Uterus (tissue), 4 donors: ENCODE data around the gene SHPK. TPM values are rescaled to one million over a fixed set of nuclear protein-coding genes. Genes with fewer than 3 reads are reported as not detected.

Experiments
- DNase-seq, 2 donors: peaks; one replicate each; pipeline ENCODE4 v3.0.0-alpha.2; 2019 to 2020
- H3K27ac ChIP-seq, 2 donors: fragments of 200-600 bp; sonication (generic); 1 replicate in 1 of 2; 2 replicates in 1 of 2; pipeline ENCODE4 v1.5.1; 2016 to 2018
- H3K27me3 ChIP-seq, 2 donors: fragments of 200-600 bp; sonication (generic); one replicate each; pipeline ENCODE4 v1.5.1; 2018 to 2019; ENCODE audit warnings: control low read depth in 1 of 2
- H3K36me3 ChIP-seq, 2 donors: fragments of 200-600 bp; sonication (generic); one replicate each; pipeline ENCODE4 v1.5.1; 2019; ENCODE audit warnings: control low read depth in 1 of 2
- H3K4me1 ChIP-seq, 2 donors: fragments of 200-600 bp; sonication (generic); one replicate each; pipeline ENCODE4 v1.5.1; 2018 to 2019; ENCODE audit warnings: control low read depth in 1 of 2
- H3K4me3 ChIP-seq, 2 donors: fragments of 200-600 bp; sonication (generic); 1 replicate in 1 of 2; 2 replicates in 1 of 2; pipeline ENCODE4 v1.5.1; 2018 to 2019; ENCODE audit warnings: mild to moderate bottlenecking in 1 of 2
- H3K9me3 ChIP-seq, 2 donors: fragments of 200-600 bp; sonication (generic); one replicate each; pipeline ENCODE4 v1.5.1; 2019; ENCODE audit warnings: control low read depth in 1 of 2
- POLR2A ChIP-seq, 2 donors: fragments of 450-650 bp; IDR thresholded peaks; one replicate each; pipeline ENCODE4 v1.6.1; 2016; ENCODE audit warnings: antibody characterized with exemption in 2 of 2, mild to moderate bottlenecking in 1 of 2, moderate library complexity in 1 of 2
- intact Hi-C: fragments of 100-400 bp; cut with DNase I; formaldehyde crosslinking; loops from one replicate; pipeline ENCODE4 v1.15.1; 2023; ENCODE audit warnings: low total_unique reads
- total RNA-seq, 4 donors: library from RNA; depleted of rRNA in 3 of 4; stranded (reverse); fragments of >200 nt in 3 of 4; gene quantifications; one replicate each; pipeline versions ENCODE4 v1.1.0 to v1.2.4, GENCODE V29; 2014 to 2023
- TF ChIP-seq, protein P1 (sequence below), 4 experiments: fragments of 200-600 bp in 2 of 4; fragments of 450-650 bp in 2 of 4; sonication (generic) in 2 of 4; IDR thresholded peaks; one replicate each; pipeline ENCODE4 v1.5.1; 2016 to 2019; ENCODE audit warnings: antibody characterized with exemption in 4 of 4, mild to moderate bottlenecking in 2 of 4, moderate library complexity in 1 of 4
- donor health status: DM: yes; HTN: yes; CAD: no.

SHPK gene, protein sequence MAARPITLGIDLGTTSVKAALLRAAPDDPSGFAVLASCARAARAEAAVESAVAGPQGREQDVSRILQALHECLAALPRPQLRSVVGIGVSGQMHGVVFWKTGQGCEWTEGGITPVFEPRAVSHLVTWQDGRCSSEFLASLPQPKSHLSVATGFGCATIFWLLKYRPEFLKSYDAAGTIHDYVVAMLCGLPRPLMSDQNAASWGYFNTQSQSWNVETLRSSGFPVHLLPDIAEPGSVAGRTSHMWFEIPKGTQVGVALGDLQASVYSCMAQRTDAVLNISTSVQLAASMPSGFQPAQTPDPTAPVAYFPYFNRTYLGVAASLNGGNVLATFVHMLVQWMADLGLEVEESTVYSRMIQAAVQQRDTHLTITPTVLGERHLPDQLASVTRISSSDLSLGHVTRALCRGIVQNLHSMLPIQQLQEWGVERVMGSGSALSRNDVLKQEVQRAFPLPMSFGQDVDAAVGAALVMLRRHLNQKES
- 10 to 100 TPM in 2 of 4 donors, 1 to 10 TPM in 1, under 1 TPM in 1; 0.26 to 24.4 (median 8.3) TPM for total RNA-seq

DNA sequence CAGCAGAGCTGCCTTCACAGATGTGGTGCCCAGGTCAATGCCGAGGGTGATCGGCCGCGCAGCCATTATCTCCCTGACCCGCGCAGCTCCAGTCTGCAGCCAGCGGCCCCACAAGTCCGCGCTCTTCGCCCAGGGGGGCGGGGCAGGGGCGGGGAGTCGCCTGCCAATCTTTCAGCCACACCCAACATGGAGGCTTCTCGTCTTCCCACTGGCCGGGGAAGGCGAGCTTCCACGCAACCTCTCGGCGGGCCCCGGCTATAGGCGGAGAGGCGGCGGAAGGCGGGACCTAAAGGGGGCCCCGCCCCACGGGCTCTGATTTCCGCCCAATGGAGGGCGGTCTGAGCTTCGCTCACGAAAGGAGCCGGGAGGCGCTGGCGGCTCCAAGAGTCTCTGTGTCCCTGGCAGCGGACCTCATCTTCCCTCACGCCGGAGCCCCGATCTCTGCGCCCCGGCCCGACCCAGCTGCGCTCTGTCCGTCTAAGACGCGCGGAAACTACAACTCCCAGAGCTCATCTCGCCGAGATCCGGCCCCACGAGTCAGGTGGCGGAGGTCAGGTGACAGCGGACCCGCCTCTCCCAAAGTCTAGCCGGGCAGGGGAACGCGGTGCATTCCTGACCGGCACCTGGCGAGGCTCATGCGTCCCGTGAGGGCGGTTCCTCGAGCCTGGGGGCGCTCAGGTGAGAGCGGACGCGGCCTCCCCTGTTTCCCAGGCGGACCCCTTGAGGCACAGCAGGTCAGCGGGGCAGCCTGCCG is at the start of gene SHPK, which contains the start of gene CTNS:
Gene SHPK (minus strand): TSS at position 97 of the 754 bp plus-strand sequence. CDS start 31 bp downstream, at position 66.
Gene CTNS (plus strand): TSS at position 607 of the 754 bp plus-strand sequence. CDS start 3,447 bp downstream, outside the sequence.
- Histone ChIP-seq H3K27ac (peak within 1 kb of the TSS; percentile 95 to 96), H3K27me3 (no peaks in the 10 kb centered on the region), H3K36me3 (no peaks in the 10 kb centered on the region), H3K4me3 (peak within 1 kb of the TSS; percentile 73 to 85), H3K4me1 (no peaks in the 10 kb centered on the region), H3K9me3 (no peaks in the 10 kb centered on the region)
- TF ChIP-seq POLR2A (IDR thresholded peaks at IDR 0.05): peak; percentile 38 to 63
- TF ChIP-seq, protein P1, sequence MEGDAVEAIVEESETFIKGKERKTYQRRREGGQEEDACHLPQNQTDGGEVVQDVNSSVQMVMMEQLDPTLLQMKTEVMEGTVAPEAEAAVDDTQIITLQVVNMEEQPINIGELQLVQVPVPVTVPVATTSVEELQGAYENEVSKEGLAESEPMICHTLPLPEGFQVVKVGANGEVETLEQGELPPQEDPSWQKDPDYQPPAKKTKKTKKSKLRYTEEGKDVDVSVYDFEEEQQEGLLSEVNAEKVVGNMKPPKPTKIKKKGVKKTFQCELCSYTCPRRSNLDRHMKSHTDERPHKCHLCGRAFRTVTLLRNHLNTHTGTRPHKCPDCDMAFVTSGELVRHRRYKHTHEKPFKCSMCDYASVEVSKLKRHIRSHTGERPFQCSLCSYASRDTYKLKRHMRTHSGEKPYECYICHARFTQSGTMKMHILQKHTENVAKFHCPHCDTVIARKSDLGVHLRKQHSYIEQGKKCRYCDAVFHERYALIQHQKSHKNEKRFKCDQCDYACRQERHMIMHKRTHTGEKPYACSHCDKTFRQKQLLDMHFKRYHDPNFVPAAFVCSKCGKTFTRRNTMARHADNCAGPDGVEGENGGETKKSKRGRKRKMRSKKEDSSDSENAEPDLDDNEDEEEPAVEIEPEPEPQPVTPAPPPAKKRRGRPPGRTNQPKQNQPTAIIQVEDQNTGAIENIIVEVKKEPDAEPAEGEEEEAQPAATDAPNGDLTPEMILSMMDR (IDR thresholded peaks at IDR 0.05): no peak
- intact Hi-C loops: no loop called here
- peak; percentile 96 to 97 for DNase-seq

DNA sequence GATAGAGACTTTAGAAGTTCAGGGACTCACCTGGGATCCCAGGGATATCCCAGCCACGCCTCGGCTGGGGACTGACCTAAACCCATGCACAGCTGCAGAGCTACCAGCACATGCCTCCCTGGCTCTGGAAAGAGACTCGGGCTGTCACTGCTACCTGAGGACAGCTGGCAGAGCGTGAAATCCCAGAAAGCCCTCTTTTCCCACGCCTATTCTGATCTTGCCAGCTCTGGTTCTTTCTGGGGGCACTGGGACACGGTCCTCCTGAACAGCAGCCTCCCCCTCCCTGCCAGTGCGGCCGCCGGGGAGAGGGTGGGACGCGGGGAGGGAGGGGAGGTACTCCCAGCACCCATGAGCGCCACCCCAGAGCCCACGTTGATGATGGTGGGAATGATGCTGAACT is 49.1 kb upstream of the SHPK start:
- Histone ChIP-seq H3K27me3 (no peaks in the 10 kb centered on the region), H3K4me1 (no peaks in the 10 kb centered on the region)
- intact Hi-C loops: no loop called here

DNA sequence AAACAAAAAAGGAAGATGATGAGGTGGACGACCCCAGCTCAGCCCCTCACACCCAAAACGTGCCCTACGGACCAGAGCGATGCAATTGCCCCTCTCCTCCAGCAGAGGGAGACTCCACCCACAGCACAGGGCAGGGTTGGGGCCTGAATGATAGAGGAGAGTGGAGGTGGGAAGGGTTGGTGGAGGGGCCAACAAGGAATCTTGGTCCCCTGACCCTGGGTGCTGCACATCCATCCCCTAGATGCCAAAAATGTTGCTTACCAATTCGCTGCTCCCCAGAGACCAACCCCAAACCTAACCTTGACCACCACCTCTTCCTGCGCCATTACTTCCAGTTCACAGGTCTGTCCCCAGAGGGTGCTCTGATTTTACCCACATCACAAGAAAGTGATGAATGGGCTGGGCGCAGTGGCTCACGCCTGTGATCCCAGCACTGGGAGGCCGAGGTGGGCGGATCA is 47.0 kb upstream of the SHPK start:
- H3K27me3 ChIP-seq: no peaks in the 10 kb centered on the region
- H3K4me3 ChIP-seq: no peak overlapping the region
- intact Hi-C loops: no loop called here
- no peaks in the 10 kb centered on the region for H3K36me3 ChIP-seq
- no peak for TF ChIP-seq POLR2A (IDR thresholded peaks at IDR 0.05)
- TF ChIP-seq, protein P1 (IDR thresholded peaks at IDR 0.05): peak; percentile 42 to 59 (median 50)
- DNase-seq: no peak
- H3K4me1 ChIP-seq: no peaks in the 10 kb centered on the region
- no peak overlapping the region for H3K27ac ChIP-seq
- H3K9me3 ChIP-seq: no peaks in the 10 kb centered on the region

More for the DNA sequence above, 49.1 kb upstream of the SHPK start:
- no peak overlapping the region for H3K4me3 ChIP-seq
- TF ChIP-seq, protein P1 (IDR thresholded peaks at IDR 0.05): no peak
- no peak for TF ChIP-seq POLR2A (IDR thresholded peaks at IDR 0.05)
- DNase-seq: no peak
- H3K9me3 ChIP-seq: no peaks in the 10 kb centered on the region
- H3K36me3 ChIP-seq: no peaks in the 10 kb centered on the region
- no peak overlapping the region for H3K27ac ChIP-seq

DNA sequence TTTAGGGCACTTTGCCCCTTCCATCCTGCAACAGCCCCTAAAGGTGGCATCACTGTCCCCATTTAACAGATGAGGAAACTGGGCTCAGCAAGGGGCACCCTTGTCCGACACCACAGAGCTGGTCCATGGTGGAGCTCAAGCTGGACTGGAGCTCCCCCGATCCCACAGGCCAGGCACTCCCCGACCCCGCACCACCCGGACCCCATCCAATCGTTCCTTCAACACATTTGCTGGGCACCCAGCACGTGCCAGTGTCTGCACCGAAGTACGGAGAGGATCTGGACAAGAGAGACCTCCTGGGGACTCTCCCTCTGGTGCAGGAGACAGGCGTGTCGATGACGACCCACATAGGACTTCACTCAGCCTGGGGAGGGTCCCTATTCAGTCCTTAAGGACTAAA is 46.0 kb upstream of the SHPK start:
- H3K36me3 ChIP-seq: no peaks in the 10 kb centered on the region
- TF ChIP-seq POLR2A (IDR thresholded peaks at IDR 0.05): no peak
- TF ChIP-seq, protein P1 (IDR thresholded peaks at IDR 0.05): no peak
- intact Hi-C loops: no loop called here

More for the DNA sequence above, 46.0 kb upstream of the SHPK start:
- no peaks in the 10 kb centered on the region for H3K27me3 ChIP-seq
- H3K9me3 ChIP-seq: no peaks in the 10 kb centered on the region
- DNase-seq: no peak
- no peaks in the 10 kb centered on the region for H3K4me1 ChIP-seq
- H3K4me3 ChIP-seq: no peak overlapping the region
- no peak overlapping the region for H3K27ac ChIP-seq
